CD4-positive, alpha-beta T cell treated with Interleukin-15 for 1 hour (primary cell): ENCODE data around the gene MPDU1.

Experiments used
- DNase-seq: peaks from one replicate; pipeline ENCODE4 v3.0.0-alpha.2; 2020

Gene MPDU1

DNA sequence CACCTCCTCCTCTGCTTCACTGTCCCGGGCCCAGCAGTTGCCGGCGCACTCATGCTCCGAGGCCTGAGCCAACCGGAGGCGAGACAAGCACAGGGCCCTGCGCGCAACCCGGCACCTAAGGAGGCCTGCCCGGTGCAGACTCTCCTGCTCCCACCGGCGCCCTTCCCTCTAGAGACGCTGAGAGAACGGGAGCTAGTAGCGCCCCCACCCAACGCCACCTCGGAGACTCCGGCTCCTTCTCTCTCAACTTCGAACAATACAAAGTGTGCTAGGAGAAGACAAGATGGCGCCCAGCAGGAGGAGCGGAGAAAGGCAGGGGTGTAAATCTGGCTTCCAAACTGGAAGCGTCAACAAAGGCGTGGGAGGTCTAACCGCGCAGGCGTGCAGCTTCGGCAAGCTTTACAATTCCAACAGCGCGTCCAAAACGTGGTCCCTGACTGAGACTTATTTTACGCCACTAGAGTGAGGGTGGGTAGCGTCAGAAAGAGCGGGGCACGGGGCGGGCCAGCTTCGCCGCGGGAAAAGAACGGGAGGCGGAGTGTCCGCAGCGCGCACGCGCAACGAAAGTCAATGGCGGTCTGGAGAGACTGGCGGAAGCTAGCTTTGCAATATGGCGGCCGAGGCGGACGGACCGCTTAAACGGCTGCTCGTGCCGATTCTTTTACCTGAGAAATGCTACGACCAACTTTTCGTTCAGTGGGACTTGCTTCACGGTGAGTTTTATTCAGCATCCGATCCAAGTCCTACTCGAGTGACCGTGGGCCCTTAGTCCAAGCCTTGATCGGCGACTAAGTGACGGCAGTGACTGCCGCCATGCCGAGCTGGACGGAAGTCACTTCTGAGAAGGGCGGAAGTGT, at the start of gene MPDU1:
Gene MPDU1, plus strand, starts transcription at position 600 of the 857 bp plus-strand sequence. Its CDS starts 11 bp downstream, at position 611.
- DNase-seq, result peak; percentile 96

- DNase-seq, result no peak
Measured at GRCh38 chr17:7538050-7538449, 45.6 kb upstream of the MPDU1 start.

DNA sequence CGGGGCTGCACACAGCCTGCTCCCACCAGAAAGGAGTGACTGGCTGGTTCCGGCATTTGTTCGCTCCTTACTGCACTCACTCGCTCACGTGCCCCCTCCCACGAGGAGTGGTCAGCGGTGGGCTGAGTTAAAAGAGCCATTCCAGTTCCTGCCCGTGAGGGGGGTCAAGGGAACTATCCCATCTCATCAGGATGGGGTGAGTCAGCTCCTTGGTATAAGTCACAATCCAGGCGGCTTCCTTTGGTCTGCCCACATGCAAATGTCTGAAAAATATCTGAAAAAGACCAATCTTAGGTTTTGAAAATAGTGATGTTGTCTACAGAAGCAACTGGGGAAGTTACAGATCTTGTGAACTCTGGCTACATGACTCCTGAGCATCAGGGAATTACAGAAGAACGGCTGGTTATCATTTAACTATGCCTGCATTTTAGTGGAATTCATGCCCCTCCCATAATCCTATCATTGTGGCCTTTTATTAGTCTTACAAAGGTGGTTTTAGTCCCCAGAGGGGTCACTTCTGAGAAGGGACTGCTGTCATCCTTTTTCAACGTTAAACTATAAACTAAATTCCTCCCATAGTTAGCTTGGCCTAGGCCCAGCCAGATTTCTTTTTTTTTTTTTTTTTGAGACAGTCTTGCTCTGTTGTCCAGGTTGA, 44.6 kb upstream of the MPDU1 start:
- DNase-seq, result no peak

DNA sequence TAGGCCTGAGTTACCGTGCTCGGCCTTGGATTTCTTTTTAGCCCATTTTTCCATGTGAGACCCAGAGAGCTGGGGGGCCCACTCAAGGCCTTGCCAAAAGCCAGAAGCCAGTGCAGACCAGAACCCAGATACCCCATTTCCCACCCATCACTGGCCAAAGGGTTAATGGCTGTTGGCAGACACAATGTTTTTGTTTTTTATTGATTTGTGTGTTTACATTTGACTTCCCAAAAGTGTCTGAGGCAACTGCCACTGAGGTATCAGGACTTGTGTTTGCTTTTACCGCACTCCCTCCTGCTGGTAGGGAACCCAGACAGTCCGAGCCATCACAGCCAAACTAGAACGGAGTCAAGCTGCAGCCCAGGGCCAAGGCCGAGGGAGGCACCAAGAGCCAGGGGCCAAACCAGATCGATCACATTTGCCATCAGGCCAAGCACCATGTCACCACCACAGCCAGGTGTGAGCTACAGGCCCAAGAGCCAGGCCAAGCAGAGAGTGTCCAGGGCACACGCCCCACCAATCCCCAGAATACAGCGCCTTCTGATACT, 42.5 kb upstream of the MPDU1 start:
- no peak for DNase-seq

DNA sequence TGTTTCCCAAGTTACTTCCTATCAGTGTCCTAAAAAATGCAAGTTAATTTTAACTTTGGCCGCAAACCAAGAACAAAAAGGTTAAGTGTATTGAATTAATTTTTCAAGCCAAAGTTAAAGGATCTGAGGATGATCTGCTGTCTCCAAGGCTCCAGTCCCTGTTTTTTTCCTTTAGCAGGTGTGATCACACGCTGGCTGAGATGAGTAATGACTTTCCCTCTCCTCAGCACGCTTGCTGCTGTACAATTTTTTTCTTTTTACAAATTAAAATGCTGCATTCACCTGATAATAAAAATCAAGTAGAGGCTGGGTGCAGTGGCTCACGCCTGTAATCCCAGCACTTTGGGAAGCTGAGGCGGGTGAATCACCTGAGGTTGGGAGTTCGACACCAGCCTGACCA, 38.7 kb upstream of the MPDU1 start:
- DNase-seq, result no peak

GRCh38 chr17:7548585-7549400, 34.9 kb upstream of the MPDU1 start, which contains the start of gene TNFSF12:
TSS of gene TNFSF12 (plus strand) at chr17:7549058. CDS start at chr17:7549154, 96 bp downstream.
- peak; percentile 32 for DNase-seq

- peak; percentile 48 for DNase-seq
Measured at GRCh38 chr17:7549401-7550055, 34.1 kb upstream of the MPDU1 start.

GRCh38 chr17:7550344-7550743, 33.3 kb upstream of the MPDU1 start:
- no peak for DNase-seq

DNA sequence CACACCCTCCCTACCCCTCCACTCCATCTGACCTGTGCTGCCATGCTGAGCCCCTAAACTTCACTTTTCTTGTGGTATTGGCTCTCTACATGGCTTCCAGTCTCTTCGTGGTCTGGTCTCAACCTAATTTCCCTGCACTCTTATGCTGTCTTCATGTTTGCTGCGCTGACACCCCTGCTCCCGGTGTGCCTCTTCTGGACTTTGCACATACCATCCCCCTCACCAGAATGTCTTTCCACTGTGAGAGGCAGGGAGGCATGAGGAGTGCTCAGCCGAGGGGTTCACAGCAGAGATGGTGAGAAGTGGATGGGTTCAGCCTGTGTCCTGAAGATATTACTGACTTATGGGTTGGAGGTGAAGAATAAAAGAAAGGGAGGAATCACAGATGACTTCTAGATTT, 32.3 kb upstream of the MPDU1 start:
- no peak for DNase-seq

GRCh38 chr17:7552621-7553051, 31.0 kb upstream of the MPDU1 start:
- DNase-seq, result peak; percentile 59

- no peak for DNase-seq
Measured at GRCh38 chr17:7553356-7553755, 30.3 kb upstream of the MPDU1 start.

- DNase-seq, result no peak
Measured at GRCh38 chr17:7555320-7555948, 28.2 kb upstream of the MPDU1 start.

DNA sequence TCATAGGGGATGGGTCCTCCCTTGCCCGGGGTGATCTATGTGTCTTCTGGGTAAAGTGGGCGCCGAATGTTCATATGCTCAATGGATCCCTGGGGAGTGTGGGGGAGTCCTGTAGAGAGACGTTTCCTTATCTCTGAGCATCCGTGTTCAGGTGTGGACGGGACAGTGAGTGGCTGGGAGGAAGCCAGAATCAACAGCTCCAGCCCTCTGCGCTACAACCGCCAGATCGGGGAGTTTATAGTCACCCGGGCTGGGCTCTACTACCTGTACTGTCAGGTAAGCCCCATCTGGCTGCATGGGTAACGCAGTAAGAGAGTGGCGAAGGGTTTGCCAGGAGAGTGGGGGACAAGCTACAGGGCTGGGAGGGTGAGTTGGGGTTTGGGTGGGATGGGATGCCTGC, 27.0 kb upstream of the MPDU1 start:
- no peak for DNase-seq

DNA sequence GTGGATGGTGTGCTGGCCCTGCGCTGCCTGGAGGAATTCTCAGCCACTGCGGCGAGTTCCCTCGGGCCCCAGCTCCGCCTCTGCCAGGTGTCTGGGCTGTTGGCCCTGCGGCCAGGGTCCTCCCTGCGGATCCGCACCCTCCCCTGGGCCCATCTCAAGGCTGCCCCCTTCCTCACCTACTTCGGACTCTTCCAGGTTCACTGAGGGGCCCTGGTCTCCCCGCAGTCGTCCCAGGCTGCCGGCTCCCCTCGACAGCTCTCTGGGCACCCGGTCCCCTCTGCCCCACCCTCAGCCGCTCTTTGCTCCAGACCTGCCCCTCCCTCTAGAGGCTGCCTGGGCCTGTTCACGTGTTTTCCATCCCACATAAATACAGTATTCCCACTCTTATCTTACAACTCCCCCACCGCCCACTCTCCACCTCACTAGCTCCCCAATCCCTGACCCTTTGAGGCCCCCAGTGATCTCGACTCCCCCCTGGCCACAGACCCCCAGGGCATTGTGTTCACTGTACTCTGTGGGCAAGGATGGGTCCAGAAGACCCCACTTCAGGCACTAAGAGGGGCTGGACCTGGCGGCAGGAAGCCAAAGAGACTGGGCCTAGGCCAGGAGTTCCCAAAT, 26.4 kb upstream of the MPDU1 start:
- DNase-seq, result no peak

GRCh38 chr17:7557775-7558543, 25.7 kb upstream of the MPDU1 start:
- DNase-seq, result peak; percentile 69

DNA sequence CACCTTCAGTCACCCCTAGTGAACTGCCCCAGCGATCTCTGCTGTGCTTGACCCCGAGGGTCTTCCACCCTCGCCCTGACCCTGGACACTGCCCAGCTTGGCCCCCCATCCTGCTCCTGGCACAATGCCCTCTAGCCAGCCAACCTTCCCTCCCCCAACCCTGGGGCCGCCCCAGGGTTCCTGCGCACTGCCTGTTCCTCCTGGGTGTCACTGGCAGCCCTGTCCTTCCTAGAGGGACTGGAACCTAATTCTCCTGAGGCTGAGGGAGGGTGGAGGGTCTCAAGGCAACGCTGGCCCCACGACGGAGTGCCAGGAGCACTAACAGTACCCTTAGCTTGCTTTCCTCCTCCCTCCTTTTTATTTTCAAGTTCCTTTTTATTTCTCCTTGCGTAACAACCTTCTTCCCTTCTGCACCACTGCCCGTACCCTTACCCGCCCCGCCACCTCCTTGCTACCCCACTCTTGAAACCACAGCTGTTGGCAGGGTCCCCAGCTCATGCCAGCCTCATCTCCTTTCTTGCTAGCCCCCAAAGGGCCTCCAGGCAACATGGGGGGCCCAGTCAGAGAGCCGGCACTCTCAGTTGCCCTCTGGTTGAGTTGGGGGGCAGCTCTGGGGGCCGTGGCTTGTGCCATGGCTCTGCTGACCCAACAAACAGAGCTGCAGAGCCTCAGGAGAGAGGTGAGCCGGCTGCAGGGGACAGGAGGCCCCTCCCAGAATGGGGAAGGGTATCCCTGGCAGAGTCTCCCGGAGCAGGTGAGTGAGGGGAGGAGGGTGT, 24.9 kb upstream of the MPDU1 start, which contains the start of gene TNFSF13:
Gene TNFSF13, plus strand, starts transcription at position 207 of the 776 bp plus-strand sequence. Its CDS starts 290 bp downstream, at position 497.
- DNase-seq, result no peak

DNA sequence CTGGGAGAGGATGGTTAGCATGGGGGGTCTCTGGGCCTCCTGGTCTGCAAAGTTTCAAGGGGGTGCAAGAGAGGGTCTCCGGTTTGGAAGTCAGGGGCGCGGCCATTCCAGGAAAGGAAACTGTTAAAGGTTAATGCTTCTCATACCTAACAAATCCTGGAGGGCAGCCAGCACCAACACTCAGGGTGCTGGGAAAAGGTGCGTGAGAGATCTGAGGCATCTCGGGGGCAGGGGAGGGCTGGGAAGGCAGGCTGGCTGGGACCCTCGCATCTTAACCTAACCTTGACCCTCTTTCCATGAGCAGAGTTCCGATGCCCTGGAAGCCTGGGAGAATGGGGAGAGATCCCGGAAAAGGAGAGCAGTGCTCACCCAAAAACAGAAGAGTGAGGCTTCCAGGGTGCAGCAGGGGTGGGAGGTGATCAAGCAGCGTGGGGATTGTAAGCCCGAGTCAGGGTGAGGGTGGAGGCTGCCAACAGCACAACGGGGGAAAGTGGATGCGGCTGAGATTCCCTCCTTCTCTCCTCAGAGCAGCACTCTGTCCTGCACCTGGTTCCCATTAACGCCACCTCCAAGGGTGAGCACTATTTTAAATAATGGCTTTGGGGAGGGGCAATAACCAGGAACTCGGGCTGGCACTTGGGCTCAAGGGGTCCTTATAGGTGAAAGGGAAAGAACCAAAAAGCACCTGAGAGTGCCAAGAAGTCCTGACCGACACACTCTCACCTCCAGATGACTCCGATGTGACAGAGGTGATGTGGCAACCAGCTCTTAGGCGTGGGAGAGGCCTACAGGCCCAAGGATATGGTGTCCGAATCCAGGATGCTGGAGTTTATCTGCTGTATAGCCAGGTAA, 24.1 kb upstream of the MPDU1 start:
- DNase-seq, result no peak

DNA sequence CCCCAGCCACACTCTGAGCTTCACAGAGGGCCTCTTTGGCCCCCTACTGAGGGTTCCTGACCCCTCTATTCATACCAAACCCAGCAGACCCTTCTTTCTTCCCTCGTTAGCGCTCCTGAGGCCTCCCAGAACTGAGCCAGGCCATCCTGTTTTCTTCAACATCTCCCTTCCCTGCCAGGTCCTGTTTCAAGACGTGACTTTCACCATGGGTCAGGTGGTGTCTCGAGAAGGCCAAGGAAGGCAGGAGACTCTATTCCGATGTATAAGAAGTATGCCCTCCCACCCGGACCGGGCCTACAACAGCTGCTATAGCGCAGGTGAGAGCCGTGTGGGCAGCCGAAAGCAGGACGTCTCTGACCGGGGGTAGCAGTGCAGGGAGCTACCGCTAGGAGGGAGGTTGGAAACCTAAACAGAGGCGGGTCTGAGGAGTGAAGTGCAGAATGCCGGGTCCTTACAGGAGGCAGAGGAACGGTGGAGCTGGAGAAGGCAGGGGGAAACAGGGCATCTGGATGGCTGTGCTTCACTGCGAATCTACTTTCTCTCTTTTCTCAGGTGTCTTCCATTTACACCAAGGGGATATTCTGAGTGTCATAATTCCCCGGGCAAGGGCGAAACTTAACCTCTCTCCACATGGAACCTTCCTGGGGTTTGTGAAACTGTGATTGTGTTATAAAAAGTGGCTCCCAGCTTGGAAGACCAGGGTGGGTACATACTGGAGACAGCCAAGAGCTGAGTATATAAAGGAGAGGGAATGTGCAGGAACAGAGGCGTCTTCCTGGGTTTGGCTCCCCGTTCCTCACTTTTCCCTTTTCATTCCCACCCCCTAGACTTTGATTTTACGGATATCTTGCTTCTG, 23.3 kb upstream of the MPDU1 start:
- peak; percentile 59 for DNase-seq
